ENCODE results near the gene COL15A1.

GRCh38 chr9:98942906-98943681 is 613 bp upstream of the COL15A1 start:
- TF ChIP-seq NFIC (IDR thresholded peaks at IDR 0.05; ENCODE audit: low read length) (no peak), SP1 (IDR thresholded peaks at IDR 0.05) (no peak), SP1 (CRISPR knock-in tag; IDR thresholded peaks at IDR 0.05) (no peak), AFF4 (CRISPR knock-in tag; IDR thresholded peaks at IDR 0.05) (no peak), ZFP36 (IDR thresholded peaks at IDR 0.05; ENCODE audit: borderline replicate concordance, low read depth, low read length, partially characterized antibody) (no peak)
